Fibroblast of mammary gland (primary cell): ENCODE results near the gene UNC119B.

Experiments used
- DNase-seq: peaks from one replicate; pipeline ENCODE4 v3.0.0-alpha.2; 2010; ENCODE audit warnings: low read depth
- H3K4me3 ChIP-seq: 2 replicates; pipeline ENCODE4 v1.5.1; 2011; ENCODE audit warnings: low read depth, mild to moderate bottlenecking, low read length, moderate library complexity; ENCODE audit not compliant: control insufficient read depth
- CTCF ChIP-seq: conservative IDR thresholded peaks from 2 replicates; pipeline ENCODE4 v1.5.1; 2011; ENCODE audit warnings: low read depth, low read length, inconsistent platforms; ENCODE audit not compliant: control insufficient read depth, insufficient read depth

The UNC119B gene

DNA sequence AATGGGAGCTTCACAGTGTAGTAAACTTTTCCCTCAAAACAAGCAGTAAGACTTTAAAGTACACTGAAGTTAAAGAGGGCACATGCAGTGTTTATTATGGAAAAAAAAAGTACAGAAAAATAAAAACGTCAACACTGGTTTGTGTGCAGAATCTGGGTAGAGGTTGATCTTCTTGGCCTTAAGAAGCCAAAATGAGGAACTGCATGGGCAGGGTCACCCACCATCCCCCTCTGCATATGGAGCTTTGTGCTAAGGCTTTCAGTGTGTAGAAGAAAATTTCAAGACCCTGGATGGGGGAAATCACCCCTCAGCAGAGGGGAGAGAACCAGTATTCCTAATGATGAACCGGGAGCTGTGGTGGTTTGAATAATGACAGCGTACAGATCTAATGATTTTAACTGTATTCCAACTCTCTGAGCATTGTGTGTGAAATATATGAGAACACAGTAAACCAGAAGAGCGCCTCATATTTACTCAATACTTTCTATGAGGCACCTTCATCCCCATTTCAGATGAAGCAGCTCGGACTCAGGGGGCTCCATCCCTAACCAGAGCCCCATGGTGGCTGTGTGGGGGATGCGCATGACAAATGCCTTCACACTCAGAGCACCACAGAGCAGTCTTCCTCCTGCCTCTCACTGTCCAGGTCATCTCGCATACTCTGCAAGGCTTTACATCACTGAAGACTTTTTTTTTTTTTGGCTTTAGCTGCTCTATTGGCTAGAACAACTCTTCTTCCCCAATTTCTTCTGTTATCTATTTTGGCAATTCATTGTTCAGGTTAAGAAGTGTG is 48.7 kb downstream of the UNC119B start:
- no peak for TF ChIP-seq CTCF
- DNase-seq: no peak
- no peak overlapping the region for H3K4me3 ChIP-seq

GRCh38 chr12:120759591-120760348 is 49.5 kb downstream of the UNC119B start:
- no peak for TF ChIP-seq CTCF
- no peak for DNase-seq
- no peak overlapping the region for H3K4me3 ChIP-seq

DNA sequence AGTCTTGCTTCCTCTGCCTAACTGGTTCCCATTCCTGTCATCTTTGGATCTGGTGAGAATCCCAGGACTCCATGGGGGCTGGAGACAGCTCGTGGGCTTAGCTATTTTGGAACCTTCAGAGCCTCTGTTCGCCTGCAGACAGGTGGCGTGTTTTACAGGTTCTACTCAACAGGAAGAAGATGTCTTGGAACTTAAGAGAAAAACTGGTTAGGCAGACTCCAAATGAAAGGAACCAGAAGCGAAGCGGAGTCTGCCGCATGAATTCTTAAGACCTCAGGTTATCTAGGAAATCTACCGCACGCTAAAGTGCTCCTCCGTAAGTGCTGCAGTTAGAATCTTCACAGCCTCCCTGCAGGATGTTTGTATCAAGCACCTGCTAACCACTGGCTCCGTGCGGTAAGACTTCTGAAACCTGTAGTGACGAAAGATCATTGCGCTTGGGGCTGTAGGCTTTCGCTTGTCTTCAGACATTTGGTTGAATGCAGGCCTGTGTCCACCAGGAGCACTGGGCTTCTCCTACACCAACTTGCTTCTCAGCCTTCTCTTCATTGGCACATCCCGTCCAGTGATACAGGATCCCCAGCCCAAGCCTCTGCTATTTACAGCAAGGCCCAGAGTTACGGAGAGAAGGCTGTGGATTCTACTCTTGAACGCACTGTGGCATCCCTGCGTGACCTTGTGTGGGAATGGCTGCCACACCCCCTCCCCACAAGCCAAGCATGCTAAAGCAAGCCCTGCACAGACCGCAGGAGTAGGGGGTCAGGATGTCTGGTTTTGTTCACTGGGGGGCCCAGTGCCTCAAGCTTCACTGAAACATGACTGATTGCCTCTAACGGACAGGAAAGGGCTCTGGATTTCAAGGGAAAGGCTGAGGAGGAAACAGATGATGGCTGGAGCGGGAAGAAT is 50.3 kb downstream of the UNC119B start:
- H3K4me3 ChIP-seq: no peak overlapping the region
- no peak for TF ChIP-seq CTCF
- DNase-seq: no peak

DNA sequence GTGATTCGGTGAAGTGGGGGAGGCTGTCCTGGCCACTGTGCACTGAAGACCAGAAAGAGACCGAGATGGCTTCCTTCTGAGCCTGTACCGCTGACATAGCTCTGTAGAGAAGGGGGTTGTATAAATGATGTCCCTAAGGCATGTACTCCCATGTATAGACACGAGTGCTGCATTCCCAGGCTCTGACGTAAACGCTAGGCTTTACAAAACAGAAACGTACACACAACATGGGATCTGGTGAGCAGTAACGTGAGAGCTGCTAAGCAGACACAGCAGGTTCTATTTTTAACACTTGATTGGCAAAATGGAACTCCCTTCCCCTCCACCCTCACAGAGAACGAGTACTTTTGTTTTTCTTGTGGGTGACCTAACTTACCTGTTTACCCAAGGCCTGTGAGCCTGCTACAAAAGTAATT is 51.3 kb downstream of the UNC119B start:
- peak; percentile 86 for DNase-seq
- no peak overlapping the region for H3K4me3 ChIP-seq
- TF ChIP-seq CTCF: no peak

- DNase-seq: peak; percentile 27
- no peak for TF ChIP-seq CTCF
- H3K4me3 ChIP-seq: no peak overlapping the region
These were observed 51.8 kb downstream of the UNC119B start for GRCh38 chr12:120762086-120762485.

- no peak for TF ChIP-seq CTCF
These were observed 53.0 kb downstream of the UNC119B start for GRCh38 chr12:120763250-120763649.

More at GRCh38 chr12:120763250-120763649, 53.0 kb downstream of the UNC119B start:
- H3K4me3 ChIP-seq: no peak overlapping the region
- no peak for DNase-seq
